Endothelial cell (in vitro differentiated cells): ENCODE data around the gene OAT. TPM values are rescaled to one million over a fixed set of nuclear protein-coding genes. Genes with fewer than 3 reads are reported as not detected.

Experiments
- DNase-seq: peaks from one replicate; pipeline ENCODE4 v3.0.0; 2021; ENCODE audit warnings: low spot score
- H3K27ac Mint-ChIP-seq: one replicate; pipeline ENCODE4 v1.8.0; 2021; ENCODE audit warnings: mixed read lengths, inconsistent platforms; ENCODE audit not compliant: unreplicated experiment
- H3K27me3 Mint-ChIP-seq: one replicate; pipeline ENCODE4 v1.8.0; 2021; ENCODE audit warnings: mild to moderate bottlenecking, moderate library complexity, mixed read lengths, inconsistent platforms; ENCODE audit not compliant: unreplicated experiment
- H3K36me3 Mint-ChIP-seq: one replicate; pipeline ENCODE4 v1.8.0; 2021; ENCODE audit warnings: mild to moderate bottlenecking, low read depth, mixed read lengths, inconsistent platforms; ENCODE audit not compliant: unreplicated experiment
- H3K4me1 Mint-ChIP-seq: one replicate; pipeline ENCODE4 v1.8.0; 2021; ENCODE audit warnings: mild to moderate bottlenecking, mixed read lengths, inconsistent platforms; ENCODE audit not compliant: unreplicated experiment
- H3K4me3 Mint-ChIP-seq: one replicate; pipeline ENCODE4 v1.8.0; 2021; ENCODE audit warnings: mild to moderate bottlenecking, mixed read lengths, inconsistent platforms; ENCODE audit not compliant: unreplicated experiment
- H3K9me3 Mint-ChIP-seq: one replicate; pipeline ENCODE4 v1.8.0; 2021; ENCODE audit warnings: mixed read lengths, inconsistent platforms; ENCODE audit not compliant: unreplicated experiment
- total RNA-seq: library from RNA; stranded (reverse); fragmentation: NEBNext Ultra II Directional; extraction: Animal tissue kit (Norgen Biotek cat#: 25700); gene quantifications from one replicate; pipeline ENCODE4 v1.2.1, GENCODE V29; 2021; ENCODE audit not compliant: unreplicated experiment
- TF ChIP-seq, protein P1 (sequence below): fragments of 200-600 bp; sonication (generic); IDR thresholded peaks from one replicate; pipeline ENCODE4 v1.5.0; 2021; ENCODE audit warnings: antibody characterized with exemption; ENCODE audit not compliant: unreplicated experiment

The OAT gene
- total RNA-seq, 1 donor from 2014 or later: 36.6 TPM

DNA sequence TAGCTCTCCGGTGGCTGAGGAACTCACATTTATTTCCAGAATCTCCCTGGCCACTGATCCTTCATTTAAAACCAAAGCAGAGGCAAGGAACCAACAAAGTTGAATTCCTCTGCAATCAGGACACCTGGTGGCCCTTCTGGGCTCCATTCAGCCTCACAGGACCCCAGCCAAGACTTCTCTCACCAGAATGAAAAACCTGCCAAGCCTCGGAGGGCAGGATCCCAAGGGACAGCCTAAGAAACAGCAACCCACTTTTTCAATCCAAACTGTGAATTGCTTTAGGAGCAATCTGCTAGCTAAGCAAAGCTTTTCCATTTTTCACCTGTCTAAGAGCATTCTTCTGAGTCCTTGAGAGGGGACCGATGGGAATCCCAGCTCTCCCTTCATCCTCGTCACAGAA, 34.6 kb downstream of the OAT start:
- H3K36me3 Mint-ChIP-seq: no peaks in the 10 kb centered on the region
- peaks cover 2% of the 10 kb centered on the region for H3K27me3 Mint-ChIP-seq
- H3K9me3 Mint-ChIP-seq: no peaks in the 10 kb centered on the region
- DNase-seq: no peak
- H3K4me1 Mint-ChIP-seq: no peaks in the 10 kb centered on the region
- no peak overlapping the region for H3K4me3 Mint-ChIP-seq
- H3K27ac Mint-ChIP-seq: no peak overlapping the region
- TF ChIP-seq, protein P1, sequence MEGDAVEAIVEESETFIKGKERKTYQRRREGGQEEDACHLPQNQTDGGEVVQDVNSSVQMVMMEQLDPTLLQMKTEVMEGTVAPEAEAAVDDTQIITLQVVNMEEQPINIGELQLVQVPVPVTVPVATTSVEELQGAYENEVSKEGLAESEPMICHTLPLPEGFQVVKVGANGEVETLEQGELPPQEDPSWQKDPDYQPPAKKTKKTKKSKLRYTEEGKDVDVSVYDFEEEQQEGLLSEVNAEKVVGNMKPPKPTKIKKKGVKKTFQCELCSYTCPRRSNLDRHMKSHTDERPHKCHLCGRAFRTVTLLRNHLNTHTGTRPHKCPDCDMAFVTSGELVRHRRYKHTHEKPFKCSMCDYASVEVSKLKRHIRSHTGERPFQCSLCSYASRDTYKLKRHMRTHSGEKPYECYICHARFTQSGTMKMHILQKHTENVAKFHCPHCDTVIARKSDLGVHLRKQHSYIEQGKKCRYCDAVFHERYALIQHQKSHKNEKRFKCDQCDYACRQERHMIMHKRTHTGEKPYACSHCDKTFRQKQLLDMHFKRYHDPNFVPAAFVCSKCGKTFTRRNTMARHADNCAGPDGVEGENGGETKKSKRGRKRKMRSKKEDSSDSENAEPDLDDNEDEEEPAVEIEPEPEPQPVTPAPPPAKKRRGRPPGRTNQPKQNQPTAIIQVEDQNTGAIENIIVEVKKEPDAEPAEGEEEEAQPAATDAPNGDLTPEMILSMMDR: no peak

DNA sequence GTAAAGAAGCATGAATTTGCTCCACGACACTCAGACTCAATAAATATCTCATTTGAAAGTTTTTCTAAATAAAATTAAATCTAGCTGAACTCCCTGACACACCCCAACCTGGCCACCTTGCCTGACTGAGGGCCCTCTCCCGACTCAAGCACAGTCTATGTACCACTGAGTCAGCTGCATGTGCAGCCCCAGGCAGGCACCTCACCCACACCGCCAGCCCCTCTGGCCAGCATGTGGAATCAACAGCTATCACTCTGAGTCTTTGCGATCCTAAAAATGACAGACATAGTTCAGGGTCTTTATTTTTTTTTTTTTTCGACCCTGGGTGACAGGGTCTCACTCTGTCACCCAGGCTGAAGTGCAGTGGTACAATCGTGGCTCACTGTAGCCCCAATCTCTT, 35.2 kb downstream of the OAT start:
- TF ChIP-seq, protein P1: no peak
- Mint-ChIP-seq H3K27me3 (peaks cover 2% of the 10 kb centered on the region), H3K27ac (no peak overlapping the region), H3K4me3 (no peak overlapping the region), H3K36me3 (no peaks in the 10 kb centered on the region), H3K9me3 (no peaks in the 10 kb centered on the region), H3K4me1 (no peaks in the 10 kb centered on the region)
- no peak for DNase-seq

DNA sequence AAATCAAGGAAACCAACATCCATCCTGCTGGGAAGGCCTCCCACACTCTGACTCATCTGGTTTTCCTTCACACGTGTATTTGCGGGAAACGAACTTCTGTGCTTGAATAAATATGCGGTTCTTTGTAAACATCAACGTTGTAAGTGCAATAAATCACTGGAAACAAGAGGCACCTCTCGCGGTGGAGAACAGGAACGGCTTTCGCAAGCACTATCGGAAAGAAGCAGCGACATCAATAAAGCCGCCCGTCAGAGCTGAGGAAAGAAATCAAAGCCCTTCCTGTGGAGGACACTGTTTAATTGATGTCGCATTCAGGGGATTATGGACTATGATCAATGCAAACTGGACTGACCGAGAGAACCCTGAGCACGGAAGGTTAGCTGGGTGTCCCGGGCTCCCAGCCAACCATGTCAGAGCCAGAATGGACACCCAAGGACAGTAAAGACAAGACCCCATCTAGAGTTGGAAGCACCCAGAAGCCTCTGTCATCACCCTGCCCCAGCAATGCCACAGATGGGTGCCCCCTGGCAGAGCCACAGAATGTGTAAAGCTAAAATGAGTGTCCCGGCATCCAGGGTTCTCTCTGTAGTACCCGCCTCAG, 37.6 kb downstream of the OAT start:
- H3K4me3 Mint-ChIP-seq: no peak overlapping the region
- no peaks in the 10 kb centered on the region for H3K36me3 Mint-ChIP-seq
- peaks cover 5% of the 10 kb centered on the region for H3K27me3 Mint-ChIP-seq
- no peaks in the 10 kb centered on the region for H3K4me1 Mint-ChIP-seq
- no peak overlapping the region for H3K27ac Mint-ChIP-seq
- no peak for DNase-seq
- TF ChIP-seq, protein P1: no peak
- H3K9me3 Mint-ChIP-seq: no peaks in the 10 kb centered on the region

DNA sequence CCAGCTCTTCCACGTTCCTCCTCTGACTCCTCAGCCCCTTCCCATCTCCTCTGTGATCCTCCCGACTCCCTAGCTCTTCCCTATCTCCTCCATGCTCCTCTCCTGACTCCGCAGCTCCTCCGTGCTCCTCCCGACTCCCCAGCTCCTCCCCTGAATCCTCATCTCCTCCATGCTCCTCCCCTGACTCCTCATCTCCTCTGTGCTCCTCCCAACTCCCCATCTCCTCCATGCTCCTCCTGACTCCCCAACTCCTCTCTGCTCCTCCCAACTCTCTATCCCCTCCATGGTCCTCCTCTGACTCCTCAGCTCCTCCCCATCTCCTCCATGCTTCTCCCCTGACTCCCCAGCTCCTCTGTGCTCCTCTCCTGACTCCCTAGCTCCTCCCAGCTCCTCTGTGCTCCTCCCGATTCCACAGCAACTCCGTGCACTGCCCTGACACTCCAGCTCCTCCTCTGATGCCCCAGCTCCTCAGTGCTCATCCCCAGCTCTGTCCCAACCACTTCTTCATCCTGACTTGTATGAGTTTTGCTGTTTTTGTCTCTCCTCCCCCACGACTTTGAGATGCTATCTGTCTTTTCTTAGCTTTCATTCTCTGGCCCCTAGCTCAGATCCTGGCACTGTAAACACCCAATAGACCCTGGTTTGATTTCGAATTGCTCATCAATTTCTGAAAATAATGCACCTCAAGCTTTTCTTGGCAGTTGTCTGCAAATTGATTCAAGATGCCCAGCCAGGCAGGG, 38.3 kb downstream of the OAT start:
- no peaks in the 10 kb centered on the region for H3K4me1 Mint-ChIP-seq
- H3K4me3 Mint-ChIP-seq: no peak overlapping the region
- no peaks in the 10 kb centered on the region for H3K36me3 Mint-ChIP-seq
- TF ChIP-seq, protein P1: no peak
- H3K9me3 Mint-ChIP-seq: no peaks in the 10 kb centered on the region
- H3K27ac Mint-ChIP-seq: no peak overlapping the region
- DNase-seq: no peak
- peaks cover 5% of the 10 kb centered on the region for H3K27me3 Mint-ChIP-seq

DNA sequence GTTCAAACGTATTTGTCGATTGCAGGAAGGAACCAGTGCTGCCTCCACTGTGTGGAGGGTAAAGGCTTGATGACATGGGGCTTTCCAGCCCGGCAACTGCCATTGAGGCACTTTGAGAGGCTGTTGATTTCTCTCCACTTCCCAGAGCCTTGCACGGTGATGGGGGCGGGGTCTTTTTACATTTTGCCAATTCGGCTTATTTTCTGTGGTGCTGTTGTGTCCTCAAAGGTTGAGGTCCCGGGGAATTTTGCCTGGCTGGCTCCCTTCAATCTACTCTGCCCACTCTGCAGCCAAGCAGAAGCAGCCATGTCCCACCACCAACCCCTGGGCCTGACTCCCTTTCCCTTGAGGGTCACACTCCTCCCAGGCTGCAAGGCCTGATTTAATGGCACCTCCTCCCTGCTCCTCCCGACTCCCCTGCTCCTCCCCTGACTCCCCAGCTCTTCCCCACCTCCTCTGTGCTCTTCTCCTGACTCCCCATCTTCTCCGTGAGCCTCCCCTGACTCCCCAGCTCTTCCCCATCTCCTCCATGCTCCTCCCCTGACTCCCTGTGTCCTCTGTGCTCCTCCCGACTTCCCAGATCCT, 39.0 kb downstream of the OAT start:
- Mint-ChIP-seq H3K4me1 (no peaks in the 10 kb centered on the region), H3K9me3 (no peaks in the 10 kb centered on the region), H3K27ac (no peak overlapping the region), H3K36me3 (no peaks in the 10 kb centered on the region), H3K27me3 (peaks cover 5% of the 10 kb centered on the region), H3K4me3 (no peak overlapping the region)
- TF ChIP-seq, protein P1: no peak
- DNase-seq: no peak
